HG02852 (cell line): ENCODE measurements around the gene PDZRN4.

ENCODE experiments used
- ATAC-seq: cut with Tn5 transposase; IDR thresholded peaks from one replicate; pipeline ENCODE4 v1.9.1; 2021; ENCODE audit warnings: mild to moderate bottlenecking, moderate library complexity; ENCODE audit not compliant: unreplicated experiment

PDZRN4 gene

DNA sequence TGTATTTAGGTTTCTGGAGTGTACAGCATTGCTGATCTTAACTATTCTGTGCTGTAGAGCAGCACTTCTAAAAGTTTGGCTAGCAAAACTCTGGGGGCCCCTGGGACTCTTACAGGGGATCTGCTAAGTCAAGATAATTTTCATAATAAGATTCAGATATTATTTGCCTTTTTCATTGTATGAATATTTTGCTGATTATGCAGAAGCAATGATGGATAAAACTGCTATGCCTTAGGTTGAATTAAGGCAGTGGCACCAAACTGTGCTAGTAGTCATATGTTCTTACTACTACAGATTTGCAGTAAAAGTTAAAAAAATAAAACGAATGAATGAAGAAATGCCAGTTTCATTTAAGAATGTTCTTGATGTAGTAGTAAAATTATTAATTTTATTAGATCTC is 160.1 kb downstream of the PDZRN4 start:
- no peak for ATAC-seq

DNA sequence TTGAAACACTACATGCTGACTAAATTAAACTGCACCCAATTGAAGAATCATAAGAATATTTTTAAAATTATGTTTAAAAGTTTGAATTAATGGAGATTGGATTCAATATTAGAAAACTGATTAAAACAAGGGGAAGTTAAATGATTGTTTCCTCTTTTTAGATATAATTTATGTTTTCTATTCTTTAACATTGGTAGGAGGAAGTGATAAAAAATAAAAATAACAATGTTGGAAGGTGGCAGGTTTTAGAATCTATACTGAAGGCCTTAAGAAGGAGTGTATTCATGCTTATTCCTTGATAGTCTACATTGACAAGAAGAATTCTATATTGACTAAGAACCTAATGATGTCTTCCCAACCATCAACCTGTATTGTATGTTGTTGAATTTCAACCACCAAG is 168.1 kb downstream of the PDZRN4 start:
- ATAC-seq, result no peak

DNA sequence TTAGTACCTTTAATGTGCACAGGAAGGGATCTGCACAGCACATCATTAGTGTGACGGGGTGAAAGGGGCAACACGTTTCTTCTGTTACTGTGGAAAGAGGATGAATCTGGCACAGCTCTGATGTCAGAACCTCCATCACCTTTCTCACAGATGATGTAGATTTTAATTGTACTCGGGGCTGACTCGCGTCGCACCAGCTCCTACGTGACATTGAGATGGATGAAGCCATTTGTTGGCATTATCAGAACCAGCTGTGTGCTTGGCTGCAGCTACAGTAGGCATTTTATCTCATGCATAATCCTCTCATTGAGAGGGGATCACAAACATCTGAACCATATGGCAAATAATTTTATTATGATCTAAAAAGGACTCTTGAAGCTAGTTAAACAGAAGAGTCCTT is 173.6 kb downstream of the PDZRN4 start:
- ATAC-seq, result no peak

DNA sequence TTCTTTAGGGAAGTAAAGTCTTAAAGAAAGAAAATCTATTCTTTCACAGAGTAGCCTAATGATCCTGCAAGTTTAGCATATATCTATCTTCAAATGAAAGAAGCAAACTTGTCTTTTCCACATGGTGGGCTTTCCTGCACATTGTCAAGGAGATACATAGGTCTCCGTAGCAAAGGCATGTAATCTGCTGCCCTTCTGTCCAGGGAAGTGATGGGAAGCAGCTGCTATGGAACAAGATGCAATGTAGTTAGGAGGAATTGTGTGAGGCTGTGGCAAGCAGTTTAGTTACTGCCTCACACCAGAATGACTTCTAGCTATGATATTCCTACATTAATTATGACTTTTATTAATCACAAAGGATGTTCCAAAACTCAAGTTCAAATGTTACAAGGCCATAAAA is 174.4 kb downstream of the PDZRN4 start:
- no peak for ATAC-seq

DNA sequence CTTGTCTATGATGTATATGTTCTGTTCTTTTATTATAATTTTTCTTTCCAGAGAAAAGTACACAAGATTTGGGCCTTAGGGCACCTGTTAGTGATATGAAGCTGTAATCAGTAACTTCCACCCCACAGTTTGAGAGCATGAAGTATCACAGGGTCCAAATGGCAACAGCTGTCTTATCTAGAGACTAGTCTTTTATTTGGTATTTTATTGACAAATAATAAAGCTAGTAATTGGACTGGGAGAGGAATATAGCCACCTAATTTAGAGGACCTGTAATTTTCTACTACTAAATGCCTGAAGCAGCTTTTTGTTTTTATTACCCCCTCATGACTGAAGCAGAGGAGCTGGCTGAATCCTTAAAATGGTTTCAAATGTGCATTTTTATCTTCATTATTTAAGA is 174.8 kb downstream of the PDZRN4 start:
- no peak for ATAC-seq

DNA sequence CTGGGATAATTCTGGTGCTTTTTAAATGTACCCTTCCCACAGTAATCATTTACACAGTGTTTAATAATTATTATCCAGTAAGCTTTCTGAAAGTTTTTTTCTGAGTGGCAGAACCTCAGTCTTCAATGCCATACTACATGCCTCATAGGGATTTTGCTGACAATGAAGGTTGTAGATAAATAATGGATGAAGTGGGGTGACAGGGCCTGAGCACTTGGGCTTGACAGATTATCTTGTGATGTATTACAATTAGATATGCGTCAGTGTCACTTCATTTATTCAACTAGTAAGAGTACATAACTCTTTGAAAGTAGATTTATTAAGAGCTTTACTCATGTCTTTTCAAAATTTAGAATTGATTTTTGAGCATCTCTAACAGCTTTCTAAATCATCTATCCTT is 176.1 kb downstream of the PDZRN4 start:
- no peak for ATAC-seq

DNA sequence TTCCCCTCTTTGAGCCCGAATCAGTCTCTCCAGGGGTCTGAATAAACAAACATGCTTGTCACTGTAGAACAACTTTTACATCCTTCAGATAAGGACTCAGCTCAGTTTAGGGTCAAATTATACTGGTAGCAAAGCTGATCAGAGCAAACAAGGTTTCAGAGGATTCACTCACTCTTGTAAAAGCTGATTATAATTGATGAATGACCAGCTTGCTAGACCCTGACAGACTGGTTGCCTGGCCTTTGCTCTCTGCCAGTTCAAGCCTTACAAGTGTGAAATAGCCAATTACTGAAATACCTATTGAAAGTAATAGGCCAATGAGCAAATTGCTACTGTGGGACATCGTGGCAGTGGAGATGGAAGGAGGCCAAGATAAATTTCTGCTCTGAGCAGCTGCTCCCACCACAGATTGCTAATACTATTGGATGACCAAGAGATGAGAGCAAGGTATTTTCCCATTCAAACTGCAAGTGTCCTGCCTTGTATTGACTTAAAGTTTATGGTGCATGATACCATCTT is 177.6 kb downstream of the PDZRN4 start:
- no peak for ATAC-seq

DNA sequence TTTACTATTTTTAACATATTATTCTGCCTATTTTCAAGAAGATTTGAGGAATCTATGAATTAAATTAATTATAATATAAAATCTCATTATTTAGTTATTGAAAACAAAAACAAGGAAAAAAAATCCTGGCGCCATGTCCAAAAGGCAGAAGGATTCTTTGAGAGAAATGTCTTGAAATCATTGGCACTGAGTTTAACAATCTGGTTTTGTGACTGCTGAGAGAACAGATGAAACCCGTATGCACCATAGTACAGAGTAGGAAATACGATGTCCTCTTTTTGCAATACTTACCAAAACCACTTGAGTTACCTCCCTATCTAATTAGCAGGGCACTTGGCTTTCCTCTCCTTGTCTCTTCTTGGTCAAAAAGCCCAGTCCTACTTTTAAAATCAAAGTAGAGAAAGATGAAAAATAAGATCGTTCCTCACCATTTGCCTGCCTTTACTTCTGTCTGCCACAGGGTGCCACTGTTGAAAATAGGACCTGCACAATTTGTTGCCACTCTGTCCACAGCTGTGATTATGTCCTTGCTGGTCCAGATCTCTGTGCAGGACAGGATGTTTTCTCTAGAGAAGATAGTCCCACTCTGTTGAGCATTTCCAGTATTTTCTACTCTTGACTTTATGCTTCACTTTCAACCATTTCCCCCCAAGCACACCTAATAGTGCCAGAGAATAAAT is 179.7 kb downstream of the PDZRN4 start:
- ATAC-seq, result no peak

DNA sequence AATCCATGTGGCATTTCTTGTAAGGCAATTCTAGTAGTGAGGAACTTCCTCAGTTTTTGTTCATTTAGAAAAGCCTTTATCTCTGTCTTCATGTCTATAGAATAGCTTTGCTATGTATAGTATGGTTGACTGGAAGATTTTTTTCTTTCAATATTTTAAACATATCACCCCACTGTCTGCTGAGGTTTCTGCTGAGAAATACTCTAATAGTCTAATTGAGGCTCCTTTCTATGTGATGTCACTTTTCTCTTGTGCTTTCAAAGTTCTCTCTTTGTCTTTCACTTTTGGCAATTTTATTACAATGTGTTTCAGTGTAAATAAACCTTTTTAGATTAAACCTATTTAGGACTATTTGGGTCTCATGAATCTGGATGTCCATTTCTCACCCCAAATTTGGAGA is 192.8 kb downstream of the PDZRN4 start:
- no peak for ATAC-seq

DNA sequence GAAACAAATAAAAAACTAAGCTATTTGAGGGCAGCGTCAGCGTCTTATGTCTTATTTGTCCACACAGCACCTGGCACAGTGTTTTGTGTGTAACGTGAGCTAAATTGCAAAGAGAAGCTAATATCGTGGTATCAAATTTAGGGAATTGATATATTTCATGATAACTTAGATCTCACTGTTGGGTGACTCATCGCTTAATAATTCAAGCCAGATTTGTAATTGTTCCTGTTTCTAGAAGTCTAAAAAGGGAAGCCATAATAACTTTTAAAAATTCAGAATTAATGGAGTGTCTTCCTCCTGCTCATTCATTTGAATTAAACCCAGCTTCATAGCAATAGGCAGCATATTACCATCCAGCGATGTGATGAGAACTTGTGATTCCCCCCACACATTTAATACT is 214.7 kb downstream of the PDZRN4 start:
- no peak for ATAC-seq

DNA sequence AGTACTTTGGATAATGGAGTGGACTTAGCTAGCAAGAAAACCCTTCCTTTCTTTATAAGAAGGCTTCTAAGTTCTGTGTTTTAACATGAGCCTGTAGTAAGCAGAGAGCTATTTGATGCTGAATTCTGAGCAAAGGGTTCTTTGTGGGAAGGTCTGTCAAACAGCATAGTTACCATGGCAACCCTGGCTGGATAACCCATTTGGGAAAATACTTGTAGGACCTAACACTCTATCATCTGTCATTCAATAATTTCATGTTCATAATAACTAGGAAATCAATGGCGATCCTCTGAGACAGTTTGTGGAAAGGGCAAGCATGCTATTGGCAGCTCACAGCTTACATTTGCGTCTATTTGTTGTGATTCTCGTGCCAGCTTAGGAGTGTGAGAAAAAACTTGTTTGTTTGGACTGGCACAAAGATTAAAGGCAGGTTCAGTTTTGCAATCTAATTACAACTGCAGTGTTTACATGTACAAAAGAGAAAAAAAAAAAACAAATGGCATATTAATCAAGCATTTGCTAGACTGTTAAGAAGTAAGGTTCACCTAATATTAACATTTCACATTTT is 219.2 kb downstream of the PDZRN4 start:
- ATAC-seq, result no peak

DNA sequence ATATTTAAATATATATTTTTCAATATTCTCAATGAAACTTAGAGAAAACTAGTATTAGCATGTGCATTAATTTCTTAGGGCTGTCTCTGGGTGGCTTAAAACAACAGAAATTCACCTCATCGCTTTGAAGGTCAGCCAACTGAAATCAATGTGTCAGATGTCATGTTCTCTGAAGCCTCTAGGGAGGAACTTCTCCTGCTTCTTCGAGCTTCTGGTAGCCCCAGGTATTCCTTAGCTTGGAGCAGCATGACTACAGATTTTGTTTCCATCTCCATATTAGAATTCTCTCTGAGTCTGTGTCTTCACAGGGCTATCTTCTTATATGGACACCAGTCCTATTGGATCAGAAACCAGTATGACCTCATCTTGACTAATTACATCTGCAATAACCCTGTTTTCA is 221.5 kb downstream of the PDZRN4 start:
- ATAC-seq, result no peak

DNA sequence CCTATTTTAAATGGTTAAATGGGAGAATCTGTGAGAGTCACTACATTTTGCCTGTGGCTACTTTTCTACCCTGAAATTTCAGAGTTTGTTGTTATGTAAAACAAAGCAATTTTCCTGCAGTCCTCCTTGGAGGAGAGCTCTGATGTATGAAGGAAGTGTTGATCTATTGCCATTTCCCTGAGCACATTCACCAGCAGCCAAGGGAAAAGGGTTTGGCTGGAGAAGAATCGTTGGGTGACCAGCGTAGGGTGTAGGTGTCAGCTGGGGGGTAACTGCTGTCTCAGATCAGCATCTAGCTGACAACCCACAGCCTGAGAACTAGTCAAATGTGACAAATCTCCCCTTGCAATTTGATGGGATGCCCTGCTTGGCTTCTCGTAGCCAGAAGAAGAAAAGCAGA is 230.5 kb downstream of the PDZRN4 start:
- no peak for ATAC-seq

DNA sequence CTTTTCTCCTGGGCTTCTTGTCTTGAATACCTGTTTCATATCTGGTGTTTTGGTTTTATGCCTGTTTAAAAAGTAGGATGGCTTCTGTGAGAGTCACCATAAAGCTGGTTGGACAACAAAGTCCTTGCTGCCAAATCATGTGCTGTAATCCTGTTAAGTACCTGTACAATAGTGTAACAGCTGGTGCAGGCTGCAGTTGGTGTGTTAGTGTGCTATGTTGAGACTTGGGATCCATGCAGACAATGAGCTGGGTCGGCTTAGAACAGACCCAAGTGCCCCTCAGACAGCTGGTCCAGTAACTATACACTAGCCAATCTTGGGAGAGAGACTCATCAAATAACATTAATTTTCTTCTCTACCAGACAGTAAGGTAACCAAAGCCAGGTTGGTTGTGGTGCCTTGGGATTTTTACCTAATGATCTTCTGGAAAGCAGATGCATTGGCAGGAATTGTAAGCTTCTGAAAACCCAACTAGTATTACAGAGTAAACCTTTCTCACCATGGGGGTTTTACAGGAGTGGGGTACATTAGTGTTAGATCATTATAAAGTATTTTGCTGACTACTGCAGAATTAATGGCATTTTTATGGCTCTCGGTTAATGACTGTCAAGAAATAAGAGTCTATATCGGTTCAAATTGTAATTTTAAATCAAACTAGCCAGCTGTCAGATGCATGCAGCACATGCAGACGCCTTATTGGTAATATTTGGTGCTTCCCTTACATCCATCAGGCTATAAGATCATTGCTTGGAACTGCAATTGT is 231.2 kb downstream of the PDZRN4 start:
- ATAC-seq, result no peak

DNA sequence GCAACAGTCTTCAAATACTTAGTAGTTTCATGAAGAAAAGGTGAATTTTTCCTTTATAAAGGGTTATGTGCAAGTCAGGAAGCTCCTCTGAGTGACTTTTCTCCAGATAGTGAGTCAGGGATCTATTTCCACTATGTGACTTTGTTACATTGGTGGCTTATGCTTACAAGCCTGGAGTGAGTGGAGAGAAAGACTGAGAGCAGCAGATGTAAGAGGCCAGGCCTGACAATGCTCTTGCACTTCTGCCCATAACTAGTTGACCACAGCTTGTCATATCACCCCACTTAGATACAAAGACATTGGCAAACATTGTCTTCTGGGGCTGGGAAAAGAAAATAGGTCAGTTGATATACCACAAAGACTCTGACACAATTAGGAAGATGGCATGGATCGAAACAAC is 236.5 kb downstream of the PDZRN4 start:
- ATAC-seq, result no peak

DNA sequence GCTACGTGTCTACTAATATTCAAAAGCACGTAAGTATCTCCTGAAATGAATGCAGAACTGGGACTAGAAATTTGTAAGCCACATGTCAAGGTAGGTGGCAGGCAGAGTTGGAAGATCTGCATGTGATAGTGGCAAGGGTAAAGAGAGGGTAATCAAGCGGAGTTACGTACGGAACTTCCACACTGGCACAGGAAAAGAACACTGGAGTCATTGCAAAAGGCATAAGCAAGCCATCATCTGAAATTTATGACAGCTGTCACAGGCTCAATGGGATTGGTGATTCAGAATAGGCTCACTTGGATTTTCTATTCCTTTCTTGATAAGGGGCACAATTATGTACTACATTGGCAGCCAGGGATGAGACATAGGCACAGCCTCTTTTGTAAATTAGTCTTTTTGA is 245.3 kb downstream of the PDZRN4 start:
- ATAC-seq, result no peak

DNA sequence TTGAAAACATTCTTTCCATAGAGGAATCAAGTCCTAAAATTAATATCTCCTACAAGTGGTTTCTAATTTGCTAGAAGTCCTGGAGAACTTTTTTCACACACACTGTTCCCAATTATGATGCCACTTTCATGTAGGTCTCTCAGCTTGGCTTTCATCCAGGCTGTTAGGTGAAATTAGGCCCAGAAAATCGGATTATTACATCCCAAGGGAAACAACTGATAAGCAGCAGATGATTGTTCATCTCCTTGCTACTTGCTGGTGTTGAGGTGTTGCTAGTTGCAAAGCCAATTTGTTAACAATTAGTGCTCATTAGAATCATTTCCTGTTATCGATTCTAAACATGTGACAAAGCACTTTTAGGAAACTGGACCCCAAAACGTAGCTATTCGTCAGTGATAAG is 248.0 kb downstream of the PDZRN4 start:
- ATAC-seq, result no peak

DNA sequence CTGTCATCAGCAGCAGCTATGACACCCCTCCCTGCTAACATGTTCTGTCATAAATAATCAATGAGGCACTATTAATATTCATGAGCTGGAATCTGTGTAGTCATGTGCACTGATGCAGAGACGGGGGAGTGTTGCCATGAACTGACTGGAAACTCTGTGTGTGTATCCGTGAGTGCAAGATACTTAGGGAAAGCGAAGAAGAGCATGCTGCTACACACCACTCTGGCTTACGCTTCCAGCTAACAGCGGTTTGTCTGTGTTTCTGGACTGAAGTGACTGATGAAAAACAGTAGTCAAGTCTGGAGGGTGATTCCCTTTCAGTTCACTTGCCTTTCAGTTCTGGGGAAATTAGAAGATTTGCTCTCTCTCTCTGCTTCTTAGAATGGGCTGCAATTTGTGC is 249.4 kb downstream of the PDZRN4 start:
- no peak for ATAC-seq

DNA sequence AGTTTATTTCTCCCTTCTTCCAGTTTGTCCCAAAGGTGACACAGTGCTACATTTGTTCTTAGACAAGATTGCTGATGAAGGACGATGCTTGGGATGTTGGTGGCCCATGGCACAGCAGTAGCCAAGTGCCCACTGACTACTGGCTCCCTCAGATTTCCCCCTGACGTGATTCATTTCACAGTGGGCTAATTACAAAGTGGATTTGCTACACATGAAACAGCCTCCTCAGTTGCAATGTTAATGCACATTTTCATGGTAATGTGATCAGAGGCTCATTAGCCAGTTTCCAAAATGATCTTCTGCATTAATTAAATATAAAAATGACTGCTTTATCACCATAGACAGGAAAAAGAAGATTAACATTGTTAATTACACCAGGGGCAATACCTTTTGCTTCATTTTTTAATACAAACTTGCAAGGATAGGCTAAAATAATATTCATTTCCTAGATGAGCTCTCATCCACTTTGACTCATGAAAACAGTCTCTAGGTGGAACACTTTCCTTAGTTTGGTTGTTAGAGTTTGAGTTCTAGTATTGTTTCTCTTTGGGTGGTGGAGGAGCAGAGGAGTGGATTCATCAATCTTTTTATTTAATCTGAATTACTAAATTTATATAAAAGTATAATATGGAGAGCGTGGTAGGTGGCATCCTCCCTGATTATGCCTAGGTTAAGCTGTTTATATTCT is 250.9 kb downstream of the PDZRN4 start:
- ATAC-seq, result no peak

DNA sequence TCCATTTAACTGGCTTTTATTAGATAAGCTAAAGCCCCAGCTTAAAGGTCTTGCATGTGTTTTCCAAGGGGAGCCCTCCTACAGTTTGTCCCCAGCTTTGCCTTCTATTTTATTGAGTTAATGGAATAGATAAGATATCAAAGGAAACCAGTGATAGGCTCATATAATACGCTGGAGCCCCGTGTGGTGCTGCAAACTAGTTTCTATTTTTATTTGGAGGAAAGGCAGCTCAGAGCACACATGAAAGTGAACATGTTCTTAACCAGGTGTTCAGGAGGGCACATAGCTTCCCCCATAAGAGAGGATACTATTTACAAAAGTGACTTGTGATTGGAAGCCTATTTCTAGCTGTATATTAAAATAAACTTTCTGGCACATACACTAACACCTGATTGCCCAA is 251.7 kb downstream of the PDZRN4 start:
- ATAC-seq, result no peak

DNA sequence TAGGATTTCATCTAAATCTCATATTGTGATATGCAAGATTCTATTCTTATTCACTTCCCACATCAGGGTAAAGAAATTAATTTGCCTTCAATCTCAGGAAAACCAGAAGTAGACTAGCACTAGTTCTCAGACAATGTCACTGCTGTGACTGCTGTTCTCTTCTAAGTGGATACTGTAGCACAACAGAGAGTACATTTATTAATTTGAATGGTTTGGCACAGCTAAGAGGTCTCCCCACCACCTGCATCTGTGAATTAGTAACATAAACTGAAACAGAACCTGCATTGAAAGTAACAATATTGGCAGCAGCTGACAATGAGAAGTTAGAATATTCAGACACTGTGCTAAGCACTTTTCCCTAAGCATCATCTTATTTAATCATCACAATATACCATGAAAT is 253.1 kb downstream of the PDZRN4 start:
- no peak for ATAC-seq

DNA sequence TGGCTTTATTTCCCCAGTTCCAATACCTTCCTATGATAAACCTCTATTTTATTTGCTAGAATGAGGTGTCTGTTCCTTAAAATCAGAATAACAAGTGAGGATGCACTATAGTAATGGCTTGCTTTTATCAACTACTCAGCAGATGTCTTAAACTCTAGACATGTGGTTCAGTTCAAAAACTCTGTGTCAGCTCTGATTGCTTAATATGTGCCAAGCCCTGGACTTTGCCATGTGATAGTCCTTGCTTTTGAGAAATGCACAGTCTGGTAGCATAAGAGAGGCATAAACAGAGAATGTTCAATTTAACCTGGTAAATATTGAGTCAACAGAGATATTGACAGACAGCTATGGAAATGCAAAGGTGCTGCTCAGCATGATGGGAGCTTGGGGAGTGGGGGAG is 254.8 kb downstream of the PDZRN4 start:
- ATAC-seq, result no peak
